Neural cell (in vitro differentiated cells): ENCODE measurements around the gene RGL3. TPM values are rescaled to one million over a fixed set of nuclear protein-coding genes. Genes with fewer than 3 reads are reported as not detected.

Experiments used
- H2AFZ ChIP-seq: fragments of 200-600, 300-800 bp; sonication (generic), shearing (Covaris generic); 2 replicates; pipeline ENCODE4 v1.6.0; 2014; ENCODE audit warnings: low read depth, mild to moderate bottlenecking, antibody characterized with exemption, low read length, moderate library complexity
- H3F3A ChIP-seq: fragments of 200-600 bp; shearing (Covaris generic); 2 replicates; pipeline ENCODE4 v1.6.1; 2016; ENCODE audit warnings: mild to moderate bottlenecking, moderate library complexity, mixed read lengths, antibody characterized with exemption, low read length; ENCODE audit not compliant: insufficient read depth, poor library complexity, severe bottlenecking
- H3K27ac ChIP-seq: fragments of 200-600, 300-800 bp; sonication (generic), shearing (Covaris generic); 2 replicates; pipeline ENCODE4 v1.5.1; 2014; ENCODE audit warnings: mild to moderate bottlenecking, low read length, moderate library complexity
- H3K27me3 ChIP-seq: fragments of 300-800, 200-600 bp; sonication (generic), shearing (Covaris generic); 2 replicates; pipeline ENCODE4 v1.6.0; 2014; ENCODE audit warnings: mild to moderate bottlenecking, low read depth, low read length, moderate library complexity; ENCODE audit not compliant: insufficient read depth
- H3K36me3 ChIP-seq: fragments of 300-800, 200-600 bp; sonication (generic), shearing (Covaris generic); 2 replicates; pipeline ENCODE4 v1.5.1; 2014; ENCODE audit warnings: mild to moderate bottlenecking, antibody characterized with exemption, low read length, moderate library complexity; ENCODE audit not compliant: insufficient read depth
- H3K4me2 ChIP-seq: fragments of 300-800, 200-600 bp; sonication (generic), shearing (Covaris generic); 2 replicates; pipeline ENCODE4 v1.6.0; 2014; ENCODE audit warnings: mild to moderate bottlenecking, low read length
- H3K4me3 ChIP-seq: fragments of 300-800, 200-600 bp; sonication (generic), shearing (Covaris generic); 2 replicates; pipeline ENCODE4 v1.5.1; 2014; ENCODE audit warnings: mild to moderate bottlenecking, low read length, moderate library complexity
- H3K79me2 ChIP-seq: fragments of 200-600 bp; shearing (Covaris generic); replicated peaks from 2 replicates; pipeline ENCODE4 v1.6.0; 2014; ENCODE audit warnings: mild to moderate bottlenecking, low read length, moderate library complexity; ENCODE audit not compliant: insufficient read depth
- H3K9ac ChIP-seq: fragments of 300-800, 200-600 bp; sonication (generic), shearing (Covaris generic); 2 replicates; pipeline ENCODE4 v1.6.1; 2016; ENCODE audit warnings: mild to moderate bottlenecking, low read length, mixed read lengths
- H3K9me2 ChIP-seq: fragments of 200-600 bp; shearing (Covaris generic); 2 replicates; pipeline ENCODE4 v1.6.1; 2016; ENCODE audit warnings: mild to moderate bottlenecking, low read length, mixed read lengths; ENCODE audit not compliant: insufficient read depth
- H3K9me3 ChIP-seq: fragments of 200-600, 300-800 bp; sonication (generic), shearing (Covaris generic); 2 replicates; pipeline ENCODE4 v1.6.1; 2016; ENCODE audit warnings: mild to moderate bottlenecking, mixed run types, low read length, moderate library complexity, mixed read lengths
- H4K20me1 ChIP-seq: fragments of 200-600 bp; shearing (Covaris generic); 2 replicates; pipeline ENCODE4 v1.6.1; 2016; ENCODE audit warnings: mild to moderate bottlenecking, mixed run types; ENCODE audit not compliant: insufficient read depth
- CTCF ChIP-seq: fragments of 450-650 bp; IDR thresholded peaks from 2 replicates; pipeline ENCODE4 v1.5.1; 2014; ENCODE audit warnings: antibody characterized with exemption, mild to moderate bottlenecking, moderate library complexity; ENCODE audit not compliant: poor library complexity, severe bottlenecking
- EP300 ChIP-seq: fragments of 450-650 bp; conservative IDR thresholded peaks from 2 replicates; pipeline ENCODE4 v1.6.1; 2014; ENCODE audit warnings: antibody characterized with exemption, mild to moderate bottlenecking, moderate library complexity; ENCODE audit not compliant: poor library complexity, severe bottlenecking
- EZH2 ChIP-seq: fragments of 200-600, 300-800 bp; shearing (Covaris generic), sonication (generic); IDR thresholded peaks from 2 replicates; pipeline ENCODE4 v1.6.1; 2014; ENCODE audit warnings: antibody characterized with exemption, low read length, borderline replicate concordance, mild to moderate bottlenecking; ENCODE audit not compliant: insufficient read depth, poor library complexity, severe bottlenecking
- MXI1 ChIP-seq: fragments of 450-650 bp; conservative IDR thresholded peaks from 2 replicates; pipeline ENCODE4 v1.6.1; 2014; ENCODE audit warnings: antibody characterized with exemption, mild to moderate bottlenecking; ENCODE audit not compliant: poor library complexity, severe bottlenecking
- POLR2AphosphoS5 ChIP-seq: IDR thresholded peaks from 2 replicates; pipeline ENCODE4 v1.6.1; 2012
- RAD21 ChIP-seq: fragments of 450-650 bp; conservative IDR thresholded peaks from 2 replicates; pipeline ENCODE4 v1.6.1; 2014; ENCODE audit warnings: antibody characterized with exemption, mild to moderate bottlenecking, moderate library complexity
- SMC3 ChIP-seq: fragments of 450-650 bp; conservative IDR thresholded peaks from 2 replicates; pipeline ENCODE4 v1.6.1; 2014; ENCODE audit warnings: antibody characterized with exemption, mild to moderate bottlenecking, moderate library complexity; ENCODE audit not compliant: poor library complexity
- TAF1 ChIP-seq: IDR thresholded peaks from 2 replicates; pipeline ENCODE4 v1.6.1; 2012; ENCODE audit warnings: low read depth
- polyA plus RNA-seq: library from polyadenylated mRNA; depleted of rRNA; stranded (reverse); fragments of >200 nt; gene quantifications from 2 replicates; pipeline ENCODE4 v1.2.3, GENCODE V29; 2014
- TF ChIP-seq, protein P1 (sequence below): IDR thresholded peaks from 2 replicates; pipeline ENCODE4 v1.6.1; 2012; ENCODE audit warnings: borderline replicate concordance

RGL3 gene
- polyA plus RNA-seq, 1 donor from 2014 or later, result not detected

DNA sequence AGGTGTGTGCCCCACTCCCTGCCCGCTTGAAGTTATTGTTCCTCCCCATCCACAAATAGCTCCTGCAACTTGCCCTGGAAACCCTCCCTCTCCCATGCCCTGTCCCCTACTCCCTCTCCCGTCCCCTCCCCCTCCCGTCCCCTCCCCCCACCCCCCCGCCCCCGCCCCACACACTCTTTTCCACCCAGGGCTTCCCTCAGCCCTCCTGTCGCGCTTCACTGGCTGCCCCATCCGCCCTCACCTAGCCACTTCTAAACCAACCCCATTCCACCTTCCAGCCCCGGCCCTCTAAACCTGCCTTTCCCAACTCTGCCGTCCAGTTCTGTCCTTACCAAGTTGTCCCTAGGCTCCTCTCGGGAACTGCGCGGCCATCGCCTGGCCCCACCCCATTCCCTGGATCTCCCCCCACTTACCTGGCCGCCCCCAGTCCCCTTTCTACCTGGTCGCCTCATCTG is 993 bp downstream of the RGL3 start:
- H3K4me2 ChIP-seq, result no peak overlapping the region
- no peaks in the 10 kb centered on the region for H3K36me3 ChIP-seq
- H3K9ac ChIP-seq, result peak overlapping the region; percentile 10
- no peaks in the 10 kb centered on the region for H3F3A ChIP-seq
- H3K27me3 ChIP-seq, result peaks cover 69% of the 10 kb centered on the region
- H3K27ac ChIP-seq, result no peak overlapping the region
- peak overlapping the region; percentile 56 for H3K4me3 ChIP-seq
- no peaks in the 10 kb centered on the region for H3K79me2 ChIP-seq
- H2AFZ ChIP-seq, result no peak overlapping the region
- peaks cover 8% of the 10 kb centered on the region for H3K9me3 ChIP-seq
- no peaks in the 10 kb centered on the region for H4K20me1 ChIP-seq
- H3K9me2 ChIP-seq, result no peaks in the 10 kb centered on the region
- no peak for TF ChIP-seq MXI1
- no peak for TF ChIP-seq RAD21
- no peak for TF ChIP-seq POLR2AphosphoS5
- TF ChIP-seq EP300, result no peak
- TF ChIP-seq TAF1, result no peak
- TF ChIP-seq CTCF, result no peak
- peak; percentile 81 for TF ChIP-seq EZH2
- TF ChIP-seq, protein P1, sequence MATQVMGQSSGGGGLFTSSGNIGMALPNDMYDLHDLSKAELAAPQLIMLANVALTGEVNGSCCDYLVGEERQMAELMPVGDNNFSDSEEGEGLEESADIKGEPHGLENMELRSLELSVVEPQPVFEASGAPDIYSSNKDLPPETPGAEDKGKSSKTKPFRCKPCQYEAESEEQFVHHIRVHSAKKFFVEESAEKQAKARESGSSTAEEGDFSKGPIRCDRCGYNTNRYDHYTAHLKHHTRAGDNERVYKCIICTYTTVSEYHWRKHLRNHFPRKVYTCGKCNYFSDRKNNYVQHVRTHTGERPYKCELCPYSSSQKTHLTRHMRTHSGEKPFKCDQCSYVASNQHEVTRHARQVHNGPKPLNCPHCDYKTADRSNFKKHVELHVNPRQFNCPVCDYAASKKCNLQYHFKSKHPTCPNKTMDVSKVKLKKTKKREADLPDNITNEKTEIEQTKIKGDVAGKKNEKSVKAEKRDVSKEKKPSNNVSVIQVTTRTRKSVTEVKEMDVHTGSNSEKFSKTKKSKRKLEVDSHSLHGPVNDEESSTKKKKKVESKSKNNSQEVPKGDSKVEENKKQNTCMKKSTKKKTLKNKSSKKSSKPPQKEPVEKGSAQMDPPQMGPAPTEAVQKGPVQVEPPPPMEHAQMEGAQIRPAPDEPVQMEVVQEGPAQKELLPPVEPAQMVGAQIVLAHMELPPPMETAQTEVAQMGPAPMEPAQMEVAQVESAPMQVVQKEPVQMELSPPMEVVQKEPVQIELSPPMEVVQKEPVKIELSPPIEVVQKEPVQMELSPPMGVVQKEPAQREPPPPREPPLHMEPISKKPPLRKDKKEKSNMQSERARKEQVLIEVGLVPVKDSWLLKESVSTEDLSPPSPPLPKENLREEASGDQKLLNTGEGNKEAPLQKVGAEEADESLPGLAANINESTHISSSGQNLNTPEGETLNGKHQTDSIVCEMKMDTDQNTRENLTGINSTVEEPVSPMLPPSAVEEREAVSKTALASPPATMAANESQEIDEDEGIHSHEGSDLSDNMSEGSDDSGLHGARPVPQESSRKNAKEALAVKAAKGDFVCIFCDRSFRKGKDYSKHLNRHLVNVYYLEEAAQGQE, result no peak

- Histone ChIP-seq H3K27me3 (peaks cover 53% of the 10 kb centered on the region), H3K9ac (no peak overlapping the region), H4K20me1 (no peaks in the 10 kb centered on the region), H3K4me3 (no peak overlapping the region), H2AFZ (no peak overlapping the region), H3K27ac (no peak overlapping the region), H3K79me2 (no peaks in the 10 kb centered on the region), H3F3A (no peaks in the 10 kb centered on the region), H3K4me2 (no peak overlapping the region), H3K9me2 (no peaks in the 10 kb centered on the region), H3K36me3 (no peaks in the 10 kb centered on the region), H3K9me3 (no peaks in the 10 kb centered on the region)
- TF ChIP-seq TAF1, result no peak
- TF ChIP-seq MXI1, result no peak
- TF ChIP-seq SMC3, result no peak
- TF ChIP-seq POLR2AphosphoS5, result no peak
- TF ChIP-seq RAD21, result no peak
- TF ChIP-seq EP300, result no peak
- no peak for TF ChIP-seq CTCF
- TF ChIP-seq EZH2, result no peak
- TF ChIP-seq, protein P1, result no peak
Measured at GRCh38 chr19:11416346-11417052, 2.6 kb downstream of the RGL3 start.
